GM23338 (cell line): ENCODE results near the gene CNNM3. TPM values are rescaled to one million over a fixed set of nuclear protein-coding genes. Genes with fewer than 3 reads are reported as not detected.

Experiments
- ATAC-seq: fragments of 200-7000 bp; cut with Tn5 transposase; 3 replicates; pipeline ENCODE4 v1.9.1; 2020
- DNase-seq: peaks from one replicate; pipeline ENCODE4 v3.0.0-alpha.2; 2015; ENCODE audit warnings: low spot score
- H2AFZ ChIP-seq: fragments of 200-600 bp; sonication (generic); 2 replicates; pipeline ENCODE4 v1.8.0; 2016; ENCODE audit warnings: antibody characterized with exemption, mild to moderate bottlenecking, moderate library complexity
- H3F3A ChIP-seq: fragments of 200-600 bp; sonication (generic); replicated peaks from 2 replicates; pipeline ENCODE4 v1.8.0; 2017; ENCODE audit warnings: antibody characterized with exemption, mixed run types, low read depth
- H3K27ac ChIP-seq: fragments of 200-600 bp; sonication (generic); 2 replicates; pipeline ENCODE4 v1.6.1; 2016; ENCODE audit warnings: low read depth
- H3K27me3 ChIP-seq: fragments of 200-600 bp; sonication (generic); 2 replicates; pipeline ENCODE4 v1.8.0; 2016; ENCODE audit warnings: mild to moderate bottlenecking, mixed run types, moderate library complexity; ENCODE audit not compliant: insufficient read depth
- H3K36me3 ChIP-seq: fragments of 200-600 bp; sonication (generic); 2 replicates; pipeline ENCODE4 v1.8.0; 2016; ENCODE audit warnings: mild to moderate bottlenecking; ENCODE audit not compliant: insufficient read depth
- H3K4me1 ChIP-seq: fragments of 200-600 bp; sonication (generic); 2 replicates; pipeline ENCODE4 v1.8.0; 2016; ENCODE audit warnings: mild to moderate bottlenecking, moderate library complexity; ENCODE audit not compliant: insufficient read depth
- H3K4me2 ChIP-seq: fragments of 200-600 bp; sonication (generic); 2 replicates; pipeline ENCODE4 v1.7.1; 2017; ENCODE audit warnings: mixed run types
- H3K4me3 ChIP-seq: fragments of 200-600 bp; sonication (generic); 2 replicates; pipeline ENCODE4 v1.6.1; 2016; ENCODE audit warnings: mixed run types
- H3K79me2 ChIP-seq: fragments of 200-600 bp; sonication (generic); replicated peaks from 2 replicates; pipeline ENCODE4 v1.8.0; 2017; ENCODE audit warnings: mild to moderate bottlenecking; ENCODE audit not compliant: insufficient read depth
- H3K9me2 ChIP-seq: fragments of 200-600 bp; sonication (generic); 2 replicates; pipeline ENCODE4 v1.8.0; 2017; ENCODE audit not compliant: insufficient read depth
- H4K20me1 ChIP-seq: fragments of 200-600 bp; sonication (generic); replicated peaks from 2 replicates; pipeline ENCODE4 v1.8.0; 2017; ENCODE audit warnings: mild to moderate bottlenecking; ENCODE audit not compliant: insufficient read depth
- H3K27ac Mint-ChIP-seq: 2 replicates; pipeline ENCODE4 v1.8.0; 2020; ENCODE audit warnings: inconsistent platforms, mild to moderate bottlenecking, moderate library complexity, mixed read lengths
- H3K27me3 Mint-ChIP-seq: 3 replicates; pipeline ENCODE4 v1.8.0; 2022; ENCODE audit warnings: low read depth, mild to moderate bottlenecking, moderate library complexity, mixed read lengths, inconsistent platforms; ENCODE audit not compliant: insufficient read depth, poor library complexity
- H3K36me3 Mint-ChIP-seq: 3 replicates; pipeline ENCODE4 v1.8.0; 2021; ENCODE audit warnings: low read depth, mild to moderate bottlenecking, inconsistent platforms, moderate library complexity, mixed read lengths
- H3K4me1 Mint-ChIP-seq: 3 replicates; pipeline ENCODE4 v1.8.0; 2020; ENCODE audit warnings: mild to moderate bottlenecking, inconsistent platforms, mixed read lengths
- H3K4me3 Mint-ChIP-seq: 3 replicates; pipeline ENCODE4 v1.8.0; 2021; ENCODE audit warnings: moderate library complexity, mild to moderate bottlenecking, inconsistent platforms, mixed read lengths
- H3K9me3 Mint-ChIP-seq: 3 replicates; pipeline ENCODE4 v1.8.0; 2020; ENCODE audit warnings: moderate library complexity, mild to moderate bottlenecking, inconsistent platforms, mixed read lengths
- CREB1 ChIP-seq: fragments of 250-450 bp; sonication (Bioruptor Pico); IDR thresholded peaks from 2 replicates; pipeline ENCODE4 v1.5.0; 2020; ENCODE audit warnings: low read depth, mild to moderate bottlenecking, moderate library complexity
- EZH2phosphoT487 ChIP-seq: fragments of 200-600 bp; sonication (generic); IDR thresholded peaks from one replicate; pipeline ENCODE4 v1.8.1; 2018; ENCODE audit warnings: antibody characterized with exemption; ENCODE audit not compliant: unreplicated experiment
- REST ChIP-seq: IDR thresholded peaks from one replicate; pipeline ENCODE4 v1.6.1; 2018; ENCODE audit warnings: antibody characterized with exemption; ENCODE audit not compliant: unreplicated experiment
- ZNF331 ChIP-seq: fragments of 250-450 bp; sonication (Bioruptor Pico); IDR thresholded peaks from 2 replicates; pipeline ENCODE4 v1.5.0; 2020; ENCODE audit warnings: low read depth, mild to moderate bottlenecking, moderate library complexity
- ZNF462 ChIP-seq: fragments of 250-450 bp; sonication (Bioruptor Pico); IDR thresholded peaks from 2 replicates; pipeline ENCODE4 v1.5.0; 2020; ENCODE audit warnings: mild to moderate bottlenecking, moderate library complexity
- polyA plus RNA-seq: library from polyadenylated mRNA; unstranded; fragments of >200 nt; fragmentation: Nextera tagmentation; extraction: Ambion mirVana; gene quantifications from 2 replicates; pipeline ENCODE4 v1.2.1, GENCODE V29; 2016
- total RNA-seq: library from RNA; depleted of rRNA; stranded (reverse); fragments of >200 nt; shearing (Covaris generic); gene quantifications from 2 replicates; pipeline ENCODE4 v1.2.3, GENCODE V29; 2014

Gene CNNM3
- total and polyA plus RNA-seq, 2 experiments from 2014 or later = 5.3 to 25.7 TPM

GRCh38 chr2:96826546-96827278 is 10.6 kb downstream of the CNNM3 start (continued):
- no peak for TF ChIP-seq ZNF462 (CRISPR knock-in tag)
- TF ChIP-seq CREB1 = no peak
- no peak for TF ChIP-seq EZH2phosphoT487
- no peak for TF ChIP-seq REST

GRCh38 chr2:96828436-96828835 is 12.4 kb downstream of the CNNM3 start:
- H3K9me3 Mint-ChIP-seq = no peaks in the 10 kb centered on the region
- H3K4me3 ChIP-seq = no peak overlapping the region
- H3K36me3 ChIP-seq = peaks cover 18% of the 10 kb centered on the region; the same call in 1 of the 2 replicates
- peaks cover 84% of the 10 kb centered on the region for H3K36me3 Mint-ChIP-seq
- peaks cover 2% of the 10 kb centered on the region for H4K20me1 ChIP-seq
- H3K27me3 ChIP-seq = no peaks in the 10 kb centered on the region
- H3K27me3 Mint-ChIP-seq = peaks cover 7% of the 10 kb centered on the region
- H3F3A ChIP-seq = peaks cover 17% of the 10 kb centered on the region; the same call in 1 of the 2 replicates
- H3K79me2 ChIP-seq = peaks cover 13% of the 10 kb centered on the region
- no peak overlapping the region for H3K4me2 ChIP-seq
- no peak for DNase-seq
- H3K4me1 Mint-ChIP-seq = peaks cover 19% of the 10 kb centered on the region
- H3K4me3 Mint-ChIP-seq = no peak overlapping the region
- no peak overlapping the region; the same call in 1 of the 2 replicates for H3K27ac Mint-ChIP-seq
- H3K4me1 ChIP-seq = peaks cover 15% of the 10 kb centered on the region
- H2AFZ ChIP-seq = no peak overlapping the region
- no peak overlapping the region for H3K27ac ChIP-seq
- ATAC-seq = no peak
- H3K9me2 ChIP-seq = no peaks in the 10 kb centered on the region
- no peak for TF ChIP-seq ZNF331
- no peak for TF ChIP-seq ZNF462 (CRISPR knock-in tag)
